Panc1 (cell line): Measurements from ENCODE around the gene PRUNE2. TPM values are rescaled to one million over a fixed set of nuclear protein-coding genes. Genes with fewer than 3 reads are reported as not detected.

Experiments
- ATAC-seq: fragments of 200-7000 bp; cut with Tn5 transposase; 2 replicates; pipeline ENCODE4 v1.9.1; 2020; ENCODE audit warnings: mild to moderate bottlenecking, moderate library complexity
- BruUV-seq: library from RNA; stranded (reverse); fragments of 400-500 nt; replicated peaks from 2 replicates; lab custom pipeline; 2021; lab: Mats Ljungman, UMichigan
- CTCF ChIA-PET: fragments of 300-600 bp; sonication (Branson Sonifier 250); formaldehyde crosslinking; loops from one replicate; lab custom pipeline; 2022; ENCODE audit warnings: antibody characterized with exemption; lab: Charles Lee
- POLR2A ChIA-PET: fragments of 300-600 bp; sonication (Branson Sonifier 250); formaldehyde crosslinking; loops from one replicate; lab custom pipeline; 2022; ENCODE audit warnings: antibody characterized with exemption; lab: Charles Lee
- DNase-seq: peaks from one replicate; pipeline ENCODE4 v3.0.0-alpha.2; 2010; ENCODE audit warnings: low read depth, low spot score
- H3K27ac ChIP-seq: 2 replicates; pipeline ENCODE4 v1.5.1; 2011; ENCODE audit warnings: mild to moderate bottlenecking, low read length, inconsistent platforms
- H3K27me3 ChIP-seq: fragments of 200-500 bp; sonication (Bioruptor generic); 2 replicates; pipeline ENCODE4 v1.6.0; 2014; ENCODE audit warnings: low read length, inconsistent platforms; ENCODE audit not compliant: control insufficient read depth, insufficient read depth
- H3K36me3 ChIP-seq: fragments of 200-500 bp; sonication (Bioruptor generic); 2 replicates; pipeline ENCODE4 v1.5.1; 2014; ENCODE audit warnings: inconsistent platforms, mild to moderate bottlenecking, low read length, moderate library complexity; ENCODE audit not compliant: control insufficient read depth, insufficient read depth
- H3K4me1 ChIP-seq: 2 replicates; pipeline ENCODE4 v1.5.1; 2011; ENCODE audit warnings: inconsistent platforms, mild to moderate bottlenecking, low read length, moderate library complexity; ENCODE audit not compliant: control insufficient read depth, insufficient read depth
- H3K4me3 ChIP-seq, 2 experiments: 2 replicates each; pipeline ENCODE4 v1.5.1; 2011 to 2012; ENCODE audit warnings: low read depth in 2 of 2, low read length in 2 of 2, mild to moderate bottlenecking in 2 of 2, inconsistent platforms in 1 of 2, moderate library complexity in 1 of 2
- H3K9me3 ChIP-seq: fragments of 200-500 bp; sonication (Bioruptor generic); 2 replicates; pipeline ENCODE4 v1.5.1; 2014; ENCODE audit warnings: low read depth, mild to moderate bottlenecking, inconsistent platforms, low read length, moderate library complexity; ENCODE audit not compliant: control insufficient read depth, insufficient read depth
- CTCF ChIP-seq: fragments of 450-650 bp; IDR thresholded peaks from 2 replicates; pipeline ENCODE4 v1.5.1; 2017; ENCODE audit warnings: mild to moderate bottlenecking
- POLR2AphosphoS5 ChIP-seq: IDR thresholded peaks from 2 replicates; pipeline ENCODE4 v1.6.1; 2012; ENCODE audit warnings: mild to moderate bottlenecking, low read depth, low read length, moderate library complexity
- REST ChIP-seq, 2 experiments: IDR thresholded peaks; 2 replicates each; pipeline ENCODE4 v1.6.1; 2011 to 2012; ENCODE audit warnings: low read depth in 2 of 2, control low read depth in 1 of 2, low read length in 1 of 2, mild to moderate bottlenecking in 1 of 2, moderate library complexity in 1 of 2; ENCODE audit not compliant: insufficient read depth in 1 of 2
- SIN3A ChIP-seq: IDR thresholded peaks from 2 replicates; pipeline ENCODE4 v1.6.1; 2012; ENCODE audit warnings: low read depth, mild to moderate bottlenecking, low read length, moderate library complexity, borderline replicate concordance; ENCODE audit not compliant: insufficient read depth
- TCF7L2 ChIP-seq: IDR thresholded peaks from 2 replicates; pipeline ENCODE4 v1.6.1; 2011; ENCODE audit warnings: mild to moderate bottlenecking, low read depth, low read length, inconsistent platforms
- in situ Hi-C: cut with HindIII; loops from 2 replicates; pipeline ENCODE4 v1.10.0; 2016; ENCODE audit warnings: low sequenced_read_pairs, low pct_unique_long_range_greater_than_20kb
- intact Hi-C: fragments of 100-400 bp; cut with micrococcal nuclease; formaldehyde crosslinking; loops from one replicate; pipeline ENCODE4 v1.10.0; 2022; ENCODE audit not compliant: unreplicated experiment
- total RNA-seq: library from RNA; stranded (reverse); gene quantifications from one replicate; pipeline ENCODE4 v1.2.1, GENCODE V29; 2021; ENCODE audit not compliant: unreplicated experiment

PRUNE2 gene
- total RNA-seq, 1 experiment from 2014 or later = 0.18 TPM

- Histone ChIP-seq H3K4me3 (no peak overlapping the region), H3K27ac (no peak overlapping the region), H3K4me1 (no peaks in the 10 kb centered on the region), H3K27me3 (no peaks in the 10 kb centered on the region), H3K9me3 (no peaks in the 10 kb centered on the region), H3K36me3 (no peaks in the 10 kb centered on the region)
- ChIA-PET POLR2A (no interaction called here), CTCF (no interaction called here)
- ATAC-seq (no peak), DNase-seq (no peak)
- in situ Hi-C loops = no loop called here
- intact Hi-C loops = no loop called here
- BruUV-seq = no TSS peak
- no peak for TF ChIP-seq TCF7L2
- no peak for TF ChIP-seq POLR2AphosphoS5
- no peak for TF ChIP-seq SIN3A
- TF ChIP-seq CTCF = no peak
- no peak for TF ChIP-seq REST (IDR thresholded peaks at IDR 0.05; ENCODE audit: insufficient read depth in 1 of 2, low read depth in 2 of 2, low read length in 1 of 2)
Observed at GRCh38 chr9:76646249-76646648, 259.7 kb downstream of the PRUNE2 start.

GRCh38 chr9:76644647-76645250 is 261.2 kb downstream of the PRUNE2 start:
- Histone ChIP-seq H3K4me3 (no peak overlapping the region), H3K36me3 (no peaks in the 10 kb centered on the region), H3K27ac (no peak overlapping the region), H3K9me3 (no peaks in the 10 kb centered on the region), H3K4me1 (no peaks in the 10 kb centered on the region), H3K27me3 (no peaks in the 10 kb centered on the region)
- TF ChIP-seq TCF7L2 = no peak
- TF ChIP-seq SIN3A = no peak
- no peak for TF ChIP-seq POLR2AphosphoS5
- TF ChIP-seq CTCF = no peak
- TF ChIP-seq REST (IDR thresholded peaks at IDR 0.05; ENCODE audit: insufficient read depth in 1 of 2, low read depth in 2 of 2, low read length in 1 of 2) = no peak
- DNase-seq (no peak), ATAC-seq (no peak)
- intact Hi-C loops (no loop called here), in situ Hi-C loops (no loop called here)
- CTCF ChIA-PET = no interaction called here
- POLR2A ChIA-PET = no interaction called here
- no TSS peak for BruUV-seq
